ENCODE results near the gene DYNLT2B.
A peak's percentile ranks its signal among the peaks of the same experiment; 100 is the strongest.

Gene DYNLT2B

GRCh38 chr3:196292286-196292923 lies 25.6 kb downstream of the DYNLT2B start:
- Histone ChIP-seq H3K9ac (ENCODE audit: insufficient read length) (no peak overlapping the region), H3K9me3 (ENCODE audit: low read depth, low read length) (no peaks in the 10 kb centered on the region), H3K36me3 (ENCODE audit: insufficient read depth, low read length) (no peaks in the 10 kb centered on the region), H3K4me3 (no peak overlapping the region), H3K27ac (peak overlapping the region; percentile 26; the same call in 1 of the 2 replicates)
- TF ChIP-seq POLR2AphosphoS5 (IDR thresholded peaks at IDR 0.05; ENCODE audit: borderline replicate concordance, low read depth, low read length): no peak
- TF ChIP-seq FOXP2 (optimal IDR thresholded peaks at IDR 0.05; ENCODE audit: control extremely low read depth, extremely low read length, insufficient read depth): no peak
- TF ChIP-seq EZH2 (IDR thresholded peaks at IDR 0.05): no peak
- no peak for DNase-seq (ENCODE audit: low read depth, low spot score)

GRCh38 chr3:196288141-196288460 lies 29.9 kb downstream of the DYNLT2B start:
- no peak for DNase-seq (ENCODE audit: low read depth, low spot score)
- H3K27ac ChIP-seq: peak overlapping the region; percentile 81
- peak overlapping the region; percentile 99 for H3K4me3 ChIP-seq
- TF ChIP-seq POLR2AphosphoS5 (IDR thresholded peaks at IDR 0.05; ENCODE audit: borderline replicate concordance, low read depth, low read length) (no peak), EZH2 (IDR thresholded peaks at IDR 0.05) (no peak), FOXP2 (optimal IDR thresholded peaks at IDR 0.05; ENCODE audit: control extremely low read depth, extremely low read length, insufficient read depth) (no peak)
- no peaks in the 10 kb centered on the region for H3K9me3 ChIP-seq (ENCODE audit: low read depth, low read length)
- no peaks in the 10 kb centered on the region for H3K36me3 ChIP-seq (ENCODE audit: insufficient read depth, low read length)
- H3K9ac ChIP-seq (ENCODE audit: insufficient read length): peak overlapping the region; percentile 93

DNA sequence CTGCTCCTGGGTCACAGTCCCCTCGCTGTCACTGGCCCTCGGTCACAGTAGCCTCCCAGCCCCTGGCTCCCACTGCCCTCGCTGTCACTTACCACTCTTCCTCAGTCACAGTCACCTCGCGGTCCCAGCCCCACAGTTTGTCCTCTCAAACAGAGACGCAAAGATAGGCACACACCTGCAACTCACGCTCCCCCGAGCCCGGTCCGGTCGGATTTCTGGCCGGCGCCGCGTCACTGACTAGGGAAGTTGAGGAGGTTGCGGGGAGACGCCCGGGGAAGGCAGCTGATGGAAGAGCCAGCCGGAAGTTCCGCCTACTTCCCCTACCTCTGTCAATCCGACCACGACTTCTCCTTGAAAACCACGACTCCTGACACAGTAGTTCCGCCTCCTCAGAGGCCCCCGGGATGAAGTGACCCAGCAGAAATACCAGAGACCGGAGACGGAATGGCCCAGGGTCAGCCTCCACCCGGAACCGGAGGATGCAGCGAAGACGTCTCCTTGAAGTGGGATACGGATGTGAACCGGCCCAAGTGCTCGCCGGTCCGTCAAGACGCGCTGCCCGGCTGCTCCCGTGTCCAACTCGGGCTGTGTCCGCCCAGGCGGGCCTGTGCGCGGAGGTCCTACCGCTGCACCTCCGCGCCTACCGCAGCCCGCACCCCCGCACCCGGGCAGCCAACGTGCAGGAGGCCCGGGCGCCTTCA lies 30.4 kb downstream of the DYNLT2B start, which contains the start of gene PCYT1A:
Gene PCYT1A (minus strand): TSS at position 287 of the 701 bp plus-strand sequence. CDS start 17,195 bp downstream, outside the sequence.
- Histone ChIP-seq H3K27ac (peak within 1 kb of the TSS; percentile 81), H3K9ac (ENCODE audit: insufficient read length) (peak within 1 kb of the TSS; percentile 93), H3K9me3 (ENCODE audit: low read depth, low read length) (no peaks in the 10 kb centered on the region), H3K36me3 (ENCODE audit: insufficient read depth, low read length) (no peaks in the 10 kb centered on the region), H3K4me3 (peak within 1 kb of the TSS; percentile 99)
- no peak for TF ChIP-seq EZH2 (IDR thresholded peaks at IDR 0.05)
- no peak for TF ChIP-seq FOXP2 (optimal IDR thresholded peaks at IDR 0.05; ENCODE audit: control extremely low read depth, extremely low read length, insufficient read depth)
- TF ChIP-seq POLR2AphosphoS5 (IDR thresholded peaks at IDR 0.05; ENCODE audit: borderline replicate concordance, low read depth, low read length): peak; percentile 97
- DNase-seq (ENCODE audit: low read depth, low spot score): peak; percentile 70

DNA sequence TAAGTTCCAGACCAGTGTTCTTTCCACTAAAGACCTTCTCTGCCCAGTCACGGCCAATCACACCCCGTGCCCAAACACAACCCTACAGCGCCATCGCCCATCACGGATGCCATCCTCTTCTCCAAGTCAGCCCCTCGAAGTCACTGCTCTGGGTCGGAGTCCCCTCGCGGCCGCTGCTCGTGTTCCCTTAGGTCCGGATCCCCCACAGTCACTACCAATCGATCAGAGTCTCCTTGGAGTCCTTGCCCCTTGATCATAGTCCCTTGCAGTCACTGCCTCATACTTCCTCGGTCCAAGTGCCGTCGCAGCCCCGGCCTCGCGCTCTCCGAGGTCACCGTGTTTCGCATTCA lies 31.0 kb downstream of the DYNLT2B start:
- no peak for DNase-seq (ENCODE audit: low read depth, low spot score)
- Histone ChIP-seq H3K36me3 (ENCODE audit: insufficient read depth, low read length) (no peaks in the 10 kb centered on the region), H3K27ac (peak overlapping the region; percentile 81; the same call in 1 of the 2 replicates), H3K4me3 (peak overlapping the region; percentile 99), H3K9me3 (ENCODE audit: low read depth, low read length) (no peaks in the 10 kb centered on the region), H3K9ac (ENCODE audit: insufficient read length) (peak overlapping the region; percentile 93)
- no peak for TF ChIP-seq POLR2AphosphoS5 (IDR thresholded peaks at IDR 0.05; ENCODE audit: borderline replicate concordance, low read depth, low read length)

GRCh38 chr3:196284396-196284795 lies 33.6 kb downstream of the DYNLT2B start:
- no peak for DNase-seq (ENCODE audit: low read depth, low spot score)
- Histone ChIP-seq H3K9me3 (ENCODE audit: low read depth, low read length) (no peaks in the 10 kb centered on the region), H3K36me3 (ENCODE audit: insufficient read depth, low read length) (no peaks in the 10 kb centered on the region), H3K4me3 (no peak overlapping the region), H3K9ac (ENCODE audit: insufficient read length) (no peak overlapping the region), H3K27ac (no peak overlapping the region)
- TF ChIP-seq POLR2AphosphoS5 (IDR thresholded peaks at IDR 0.05; ENCODE audit: borderline replicate concordance, low read depth, low read length): no peak
- no peak for TF ChIP-seq FOXP2 (optimal IDR thresholded peaks at IDR 0.05; ENCODE audit: control extremely low read depth, extremely low read length, insufficient read depth)
- no peak for TF ChIP-seq EZH2 (IDR thresholded peaks at IDR 0.05)

- Histone ChIP-seq H3K27ac (peak overlapping the region; percentile 50; the same call in 1 of the 2 replicates), H3K9me3 (ENCODE audit: low read depth, low read length) (no peaks in the 10 kb centered on the region), H3K4me3 (no peak overlapping the region), H3K36me3 (ENCODE audit: insufficient read depth, low read length) (peaks cover 4% of the 10 kb centered on the region; the same call in 1 of the 2 replicates), H3K9ac (ENCODE audit: insufficient read length) (peak overlapping the region; percentile 21)
- TF ChIP-seq FOXP2 (optimal IDR thresholded peaks at IDR 0.05; ENCODE audit: control extremely low read depth, extremely low read length, insufficient read depth) (no peak), POLR2AphosphoS5 (IDR thresholded peaks at IDR 0.05; ENCODE audit: borderline replicate concordance, low read depth, low read length) (no peak), EZH2 (IDR thresholded peaks at IDR 0.05) (no peak)
- DNase-seq (ENCODE audit: low read depth, low spot score): no peak
Measured at GRCh38 chr3:196281962-196282361, 36.1 kb downstream of the DYNLT2B start.

GRCh38 chr3:196280689-196281440 lies 37.2 kb downstream of the DYNLT2B start:
- DNase-seq (ENCODE audit: low read depth, low spot score): no peak
- H3K9me3 ChIP-seq (ENCODE audit: low read depth, low read length): no peaks in the 10 kb centered on the region
- H3K9ac ChIP-seq (ENCODE audit: insufficient read length): no peak overlapping the region
- no peak for TF ChIP-seq EZH2 (IDR thresholded peaks at IDR 0.05)
- no peak for TF ChIP-seq POLR2AphosphoS5 (IDR thresholded peaks at IDR 0.05; ENCODE audit: borderline replicate concordance, low read depth, low read length)
- no peak for TF ChIP-seq FOXP2 (optimal IDR thresholded peaks at IDR 0.05; ENCODE audit: control extremely low read depth, extremely low read length, insufficient read depth)
- H3K27ac ChIP-seq: no peak overlapping the region
- H3K4me3 ChIP-seq: no peak overlapping the region
- peaks cover 4% of the 10 kb centered on the region; the same call in 1 of the 2 replicates for H3K36me3 ChIP-seq (ENCODE audit: insufficient read depth, low read length)

- Histone ChIP-seq H3K27ac (no peak overlapping the region), H3K4me3 (no peak overlapping the region), H3K36me3 (ENCODE audit: insufficient read depth, low read length) (peaks cover 33% of the 10 kb centered on the region), H3K9ac (ENCODE audit: insufficient read length) (no peak overlapping the region), H3K9me3 (ENCODE audit: low read depth, low read length) (no peaks in the 10 kb centered on the region)
- no peak for TF ChIP-seq FOXP2 (optimal IDR thresholded peaks at IDR 0.05; ENCODE audit: control extremely low read depth, extremely low read length, insufficient read depth)
- TF ChIP-seq POLR2AphosphoS5 (IDR thresholded peaks at IDR 0.05; ENCODE audit: borderline replicate concordance, low read depth, low read length): no peak
- DNase-seq (ENCODE audit: low read depth, low spot score): no peak
Measured at GRCh38 chr3:196275126-196275525, 42.9 kb downstream of the DYNLT2B start.

Data from SK-N-MC (cell line).